Transverse colon (tissue), 4 donors: ENCODE data around the gene ZBED1.
"Not testable (repeated sequence)": the region's sequence is repeated elsewhere in the genome, so short reads cannot be mapped to it uniquely, and the experiment has no call there.

Source experiments
- EP300 ChIP-seq: sonication (generic); formaldehyde crosslinking; IDR thresholded peaks from one replicate; pipeline ENCODE4 v1.6.1; 2017; ENCODE audit warnings: antibody characterized with exemption, low read depth
- POLR2A ChIP-seq: fragments of 450-650 bp; IDR thresholded peaks from one replicate; pipeline ENCODE4 v1.6.1; 2016; ENCODE audit warnings: antibody characterized with exemption, mild to moderate bottlenecking, moderate library complexity
- POLR2AphosphoS5 ChIP-seq, 3 donors: sonication (generic); formaldehyde crosslinking; IDR thresholded peaks; one replicate each; pipeline ENCODE4 v1.6.1; 2016; ENCODE audit warnings: antibody characterized with exemption in 3 of 3
- TF ChIP-seq, protein P1 (sequence below), 5 experiments: fragments of 200-600 bp in 3 of 5; fragments of 450-650 bp in 2 of 5; sonication (generic) in 3 of 5; IDR thresholded peaks; 1 replicate in 2 of 5; 2 replicates in 3 of 5; pipeline ENCODE4 v1.5.1; 2016 to 2017; ENCODE audit warnings: antibody characterized with exemption in 5 of 5, inconsistent platforms in 3 of 5, mild to moderate bottlenecking in 2 of 5, moderate library complexity in 1 of 5

DNA sequence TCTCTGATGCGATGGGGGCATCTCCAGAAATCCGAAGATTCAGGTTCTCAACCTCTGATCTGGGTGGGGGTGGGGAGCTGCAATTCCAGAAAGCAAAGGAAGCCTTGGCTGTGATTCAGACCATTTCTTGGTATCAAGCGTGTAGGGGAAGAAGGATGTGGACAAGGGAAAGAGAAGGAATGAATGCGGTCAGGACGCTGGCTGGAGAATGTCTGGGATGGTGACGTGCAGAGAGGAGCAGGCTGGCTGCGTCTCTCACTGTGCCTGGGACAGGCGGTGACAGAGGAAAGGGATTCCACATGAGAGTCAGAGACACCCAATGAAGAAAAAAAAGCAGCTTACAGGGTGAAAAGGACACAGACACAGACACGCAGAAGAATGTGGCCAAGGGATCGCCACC lies 37.3 kb downstream of the ZBED1 start:
- TF ChIP-seq, protein P1, sequence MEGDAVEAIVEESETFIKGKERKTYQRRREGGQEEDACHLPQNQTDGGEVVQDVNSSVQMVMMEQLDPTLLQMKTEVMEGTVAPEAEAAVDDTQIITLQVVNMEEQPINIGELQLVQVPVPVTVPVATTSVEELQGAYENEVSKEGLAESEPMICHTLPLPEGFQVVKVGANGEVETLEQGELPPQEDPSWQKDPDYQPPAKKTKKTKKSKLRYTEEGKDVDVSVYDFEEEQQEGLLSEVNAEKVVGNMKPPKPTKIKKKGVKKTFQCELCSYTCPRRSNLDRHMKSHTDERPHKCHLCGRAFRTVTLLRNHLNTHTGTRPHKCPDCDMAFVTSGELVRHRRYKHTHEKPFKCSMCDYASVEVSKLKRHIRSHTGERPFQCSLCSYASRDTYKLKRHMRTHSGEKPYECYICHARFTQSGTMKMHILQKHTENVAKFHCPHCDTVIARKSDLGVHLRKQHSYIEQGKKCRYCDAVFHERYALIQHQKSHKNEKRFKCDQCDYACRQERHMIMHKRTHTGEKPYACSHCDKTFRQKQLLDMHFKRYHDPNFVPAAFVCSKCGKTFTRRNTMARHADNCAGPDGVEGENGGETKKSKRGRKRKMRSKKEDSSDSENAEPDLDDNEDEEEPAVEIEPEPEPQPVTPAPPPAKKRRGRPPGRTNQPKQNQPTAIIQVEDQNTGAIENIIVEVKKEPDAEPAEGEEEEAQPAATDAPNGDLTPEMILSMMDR (IDR thresholded peaks at IDR 0.05): not testable (repeated sequence)
- not testable (repeated sequence) for TF ChIP-seq POLR2A; EP300; POLR2AphosphoS5 (IDR thresholded peaks at IDR 0.05)
